Calu3 (cell line): ENCODE measurements around the gene RHOF. TPM values are rescaled to one million over a fixed set of nuclear protein-coding genes. Genes with fewer than 3 reads are reported as not detected.

Experiments used
- BruUV-seq: library from RNA; stranded (reverse); fragments of 400-500 nt; replicated peaks from 2 replicates; lab custom pipeline; 2021; lab: Mats Ljungman, UMichigan
- CTCF ChIA-PET: fragments of 300-600 bp; sonication (Branson Sonifier 250); formaldehyde crosslinking; loops from one replicate; lab custom pipeline; 2022; ENCODE audit warnings: antibody characterized with exemption; lab: Charles Lee
- DNase-seq: peaks from one replicate; pipeline ENCODE4 v3.0.0; 2022
- H3K27ac Mint-ChIP-seq: one replicate; pipeline ENCODE4 v1.8.0; 2022; ENCODE audit warnings: mixed read lengths; ENCODE audit not compliant: unreplicated experiment
- H3K27me3 Mint-ChIP-seq: one replicate; pipeline ENCODE4 v1.8.0; 2022; ENCODE audit warnings: mixed read lengths; ENCODE audit not compliant: unreplicated experiment
- H3K36me3 Mint-ChIP-seq: one replicate; pipeline ENCODE4 v1.8.0; 2022; ENCODE audit warnings: mild to moderate bottlenecking, moderate library complexity, mixed read lengths; ENCODE audit not compliant: insufficient read depth, unreplicated experiment
- H3K4me1 Mint-ChIP-seq: one replicate; pipeline ENCODE4 v1.8.0; 2022; ENCODE audit warnings: mild to moderate bottlenecking, low read depth, mixed read lengths; ENCODE audit not compliant: unreplicated experiment
- H3K4me3 Mint-ChIP-seq: one replicate; pipeline ENCODE4 v1.8.0; 2022; ENCODE audit warnings: mild to moderate bottlenecking, low read depth, moderate library complexity, mixed read lengths; ENCODE audit not compliant: unreplicated experiment
- H3K9me3 Mint-ChIP-seq: one replicate; pipeline ENCODE4 v1.8.0; 2022; ENCODE audit warnings: low read depth, mixed read lengths; ENCODE audit not compliant: unreplicated experiment
- intact Hi-C: fragments of 100-400 bp; cut with micrococcal nuclease; formaldehyde crosslinking; loops from one replicate; pipeline ENCODE4 v1.10.0; 2022; ENCODE audit not compliant: unreplicated experiment
- total RNA-seq: library from RNA; stranded (reverse); gene quantifications from 2 replicates; pipeline ENCODE4 v1.2.3, GENCODE V29; 2022
- TF ChIP-seq, protein P1 (sequence below): fragments of 200-600 bp; IDR thresholded peaks from one replicate; pipeline ENCODE4 v1.8.0; 2022; ENCODE audit warnings: antibody characterized with exemption; ENCODE audit not compliant: unreplicated experiment

Gene RHOF
- total RNA-seq, 1 experiment from 2014 or later: 73.9 TPM

DNA sequence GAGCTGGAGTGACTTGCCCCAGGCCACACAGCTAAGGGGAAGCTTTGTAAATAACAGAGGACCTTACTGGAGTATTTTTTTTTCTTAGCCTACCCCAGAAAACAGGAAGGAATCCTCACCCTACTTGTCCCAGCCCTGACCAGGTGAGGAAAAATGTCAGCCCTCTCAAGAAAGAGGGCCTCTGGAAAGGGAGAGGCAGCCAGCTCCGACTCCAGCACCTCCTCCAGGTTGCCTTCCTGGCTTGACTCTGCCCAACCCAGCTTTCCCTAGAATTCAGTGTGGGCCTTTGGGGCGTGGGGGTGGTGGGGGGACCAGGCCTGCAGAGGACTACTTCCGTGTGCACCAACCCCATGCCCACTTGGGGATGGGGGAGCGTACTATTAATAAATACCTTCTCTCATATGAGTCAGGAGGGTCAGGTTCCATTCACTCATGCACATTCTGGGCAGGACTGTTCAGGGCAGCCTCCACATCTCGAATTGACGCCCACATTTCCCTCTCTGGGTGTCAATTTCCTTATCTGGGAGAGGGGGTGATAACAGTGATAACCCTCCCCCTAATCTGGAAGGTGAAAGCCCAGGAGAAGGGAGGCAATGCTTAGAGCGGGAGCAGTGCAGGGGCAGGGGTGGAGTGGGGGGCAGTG lies 5.2 kb downstream of the RHOF start:
- Mint-ChIP-seq H3K9me3 (no peaks in the 10 kb centered on the region), H3K4me3 (peak overlapping the region; percentile 50), H3K27me3 (no peaks in the 10 kb centered on the region), H3K36me3 (peaks cover 92% of the 10 kb centered on the region), H3K4me1 (peaks cover 68% of the 10 kb centered on the region), H3K27ac (peak overlapping the region; percentile 93)
- intact Hi-C loops: no loop called here
- CTCF ChIA-PET: interaction anchor here (0.6 to 0.7 kb wide), 2 partner anchors 64 to 1048 kb away, joined by 3 to 5 read pairs; no protein-coding TSS in a partner anchor
- peak; percentile 63 for DNase-seq
- TF ChIP-seq, protein P1, sequence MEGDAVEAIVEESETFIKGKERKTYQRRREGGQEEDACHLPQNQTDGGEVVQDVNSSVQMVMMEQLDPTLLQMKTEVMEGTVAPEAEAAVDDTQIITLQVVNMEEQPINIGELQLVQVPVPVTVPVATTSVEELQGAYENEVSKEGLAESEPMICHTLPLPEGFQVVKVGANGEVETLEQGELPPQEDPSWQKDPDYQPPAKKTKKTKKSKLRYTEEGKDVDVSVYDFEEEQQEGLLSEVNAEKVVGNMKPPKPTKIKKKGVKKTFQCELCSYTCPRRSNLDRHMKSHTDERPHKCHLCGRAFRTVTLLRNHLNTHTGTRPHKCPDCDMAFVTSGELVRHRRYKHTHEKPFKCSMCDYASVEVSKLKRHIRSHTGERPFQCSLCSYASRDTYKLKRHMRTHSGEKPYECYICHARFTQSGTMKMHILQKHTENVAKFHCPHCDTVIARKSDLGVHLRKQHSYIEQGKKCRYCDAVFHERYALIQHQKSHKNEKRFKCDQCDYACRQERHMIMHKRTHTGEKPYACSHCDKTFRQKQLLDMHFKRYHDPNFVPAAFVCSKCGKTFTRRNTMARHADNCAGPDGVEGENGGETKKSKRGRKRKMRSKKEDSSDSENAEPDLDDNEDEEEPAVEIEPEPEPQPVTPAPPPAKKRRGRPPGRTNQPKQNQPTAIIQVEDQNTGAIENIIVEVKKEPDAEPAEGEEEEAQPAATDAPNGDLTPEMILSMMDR: no peak
- no TSS peak for BruUV-seq

DNA sequence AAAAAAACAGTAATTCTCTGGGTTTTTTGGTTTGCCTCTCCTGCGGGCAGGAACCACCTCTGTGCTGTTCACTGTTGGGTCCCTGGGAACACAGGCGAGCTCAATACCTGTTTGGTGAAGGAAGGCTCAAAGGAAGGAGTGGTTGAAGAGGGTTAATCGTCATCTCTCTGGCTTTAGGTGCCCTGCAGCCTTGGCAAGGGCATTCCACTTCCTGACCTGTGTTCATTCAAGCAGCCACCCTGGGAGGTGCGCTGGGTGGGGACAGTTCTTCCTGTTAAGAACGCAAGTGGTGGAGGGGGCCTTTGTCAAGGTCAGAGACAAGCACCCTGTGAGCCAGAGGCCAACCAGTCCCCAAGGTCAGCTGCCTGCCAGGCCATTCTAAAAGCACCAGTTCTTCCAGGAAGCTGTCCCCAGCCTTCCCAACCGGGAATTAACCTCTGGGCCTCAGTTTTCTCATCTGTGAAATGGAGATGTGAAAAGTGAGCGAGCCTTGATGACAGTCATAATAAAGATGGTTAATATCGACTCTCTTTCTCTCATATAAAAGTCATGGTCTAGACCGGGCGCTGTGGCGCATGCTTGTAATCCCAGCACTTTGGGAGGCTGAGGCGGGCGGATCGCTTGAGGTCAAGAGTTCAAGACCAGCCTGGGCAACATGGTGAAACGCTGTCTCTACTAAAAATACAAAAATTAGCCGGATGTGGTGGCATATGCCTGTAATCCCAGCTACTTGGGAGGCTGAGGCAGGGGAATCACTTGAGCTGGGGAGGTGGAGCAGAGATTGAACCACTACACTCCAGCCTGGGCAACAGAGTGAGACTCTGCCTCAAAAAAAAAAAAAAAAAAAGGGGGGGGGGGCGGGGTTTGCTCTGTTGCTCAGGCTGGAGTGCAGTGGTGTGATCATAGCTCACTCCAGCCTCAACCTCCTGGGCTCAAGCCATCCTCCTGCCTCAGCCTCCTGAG lies 6.1 kb downstream of the RHOF start:
- H3K36me3 Mint-ChIP-seq: peaks cover 92% of the 10 kb centered on the region
- peak overlapping the region; percentile 96 for H3K27ac Mint-ChIP-seq
- DNase-seq: peak; percentile 50
- no peaks in the 10 kb centered on the region for H3K9me3 Mint-ChIP-seq
- TF ChIP-seq, protein P1: no peak
- CTCF ChIA-PET: interaction anchor here (0.6 to 1.6 kb wide), 6 partner anchors 8 to 1049 kb away, joined by 3 to 9 read pairs (median 5); no protein-coding TSS in a partner anchor
- no TSS peak for BruUV-seq
- no peaks in the 10 kb centered on the region for H3K27me3 Mint-ChIP-seq
- peaks cover 74% of the 10 kb centered on the region for H3K4me1 Mint-ChIP-seq
- intact Hi-C loops: no loop called here
- peak overlapping the region; percentile 51 for H3K4me3 Mint-ChIP-seq

DNA sequence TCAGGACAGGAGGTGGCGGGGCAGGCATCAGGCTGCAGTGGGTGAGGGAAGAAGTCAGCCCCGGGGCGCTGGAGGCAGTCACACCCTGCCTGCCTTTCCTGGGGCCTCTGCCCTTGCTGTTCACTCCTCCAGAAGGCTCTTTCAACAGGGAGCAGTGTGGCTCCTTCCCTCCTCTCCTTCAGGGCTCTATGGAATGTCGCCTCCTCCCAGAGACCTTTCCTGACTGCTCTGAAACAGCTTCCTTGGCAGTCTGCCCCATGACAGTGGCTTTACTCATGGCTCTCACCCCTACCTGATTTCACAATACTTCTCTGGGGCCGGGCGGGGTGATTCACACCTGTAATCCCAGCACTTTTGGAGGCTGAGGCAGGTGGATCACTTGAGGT lies 7.1 kb downstream of the RHOF start:
- CTCF ChIA-PET: interaction anchor here (0.6 to 1.6 kb wide), 5 partner anchors 9 to 325 kb away, joined by 3 to 9 read pairs (median 5); no protein-coding TSS in a partner anchor
- Mint-ChIP-seq H3K4me1 (peaks cover 73% of the 10 kb centered on the region), H3K36me3 (peaks cover 86% of the 10 kb centered on the region), H3K27me3 (no peaks in the 10 kb centered on the region), H3K9me3 (no peaks in the 10 kb centered on the region), H3K27ac (peak overlapping the region; percentile 96), H3K4me3 (peak overlapping the region; percentile 51)
- TF ChIP-seq, protein P1: no peak
- peak; percentile 96 for DNase-seq
- no TSS peak for BruUV-seq
- intact Hi-C loops: no loop called here

DNA sequence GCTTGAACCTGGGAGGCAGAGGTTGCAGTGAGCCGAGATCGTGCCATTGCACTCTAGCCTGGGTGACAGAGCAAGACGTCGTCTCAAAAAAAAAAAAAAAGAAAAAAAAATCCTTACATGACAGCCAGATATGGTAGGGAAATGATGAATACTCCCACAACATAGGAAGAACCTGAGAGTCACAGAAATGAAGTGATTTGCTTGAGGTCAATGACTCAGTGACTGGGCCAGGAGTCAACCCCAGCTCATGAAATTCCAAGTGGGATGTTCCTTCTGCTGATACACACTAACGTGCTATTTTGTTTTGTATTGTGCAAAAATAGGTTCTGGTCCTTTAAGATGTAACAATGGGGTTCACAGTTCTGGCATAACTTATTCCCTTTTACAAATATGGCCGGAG lies 9.0 kb downstream of the RHOF start:
- H3K27ac Mint-ChIP-seq: peak overlapping the region; percentile 79
- H3K4me1 Mint-ChIP-seq: peaks cover 53% of the 10 kb centered on the region
- no peak overlapping the region for H3K4me3 Mint-ChIP-seq
- peaks cover 81% of the 10 kb centered on the region for H3K36me3 Mint-ChIP-seq
- TF ChIP-seq, protein P1: no peak
- no TSS peak for BruUV-seq
- intact Hi-C loops: no loop called here
- no peaks in the 10 kb centered on the region for H3K9me3 Mint-ChIP-seq
- no peaks in the 10 kb centered on the region for H3K27me3 Mint-ChIP-seq
- CTCF ChIA-PET: interaction anchor here (0.6 to 1.7 kb wide), 8 partner anchors 8 to 384 kb away, joined by 3 to 14 read pairs (median 3); partner anchors contain the start of genes RHOF and RNF34
- DNase-seq: no peak
